GM12878 (cell line): ENCODE results near the gene MBNL3. TPM values are rescaled to one million over a fixed set of nuclear protein-coding genes. Genes with fewer than 3 reads are reported as not detected.

Experiments used
- ATAC-seq: fragments of 200-7000 bp; cut with Tn5 transposase; 3 replicates; pipeline ENCODE4 v1.9.1; 2020; ENCODE audit warnings: mild to moderate bottlenecking, moderate library complexity
- BruUV-seq: library from RNA; stranded (reverse); fragments of 400-500 nt; replicated peaks from 2 replicates; lab custom pipeline; 2021; lab: Mats Ljungman, UMichigan
- CTCF ChIA-PET: fragments of 300-600 bp; sonication (Branson Sonifier 250); formaldehyde crosslinking; extraction: SDS; loops from one replicate; lab custom pipeline; 2021; ENCODE audit warnings: inconsistent platforms; lab: Yijun Ruan, JAX
- POLR2A ChIA-PET: fragments of 350-600 bp; formaldehyde crosslinking; extraction: SDS; loops from one replicate; lab custom pipeline; 2021; ENCODE audit warnings: inconsistent platforms; lab: Charles Lee
- RAD21 ChIA-PET: fragments of 300-600 bp; sonication (Branson Sonifier 250); formaldehyde crosslinking; loops from one replicate; lab custom pipeline; 2023; ENCODE audit warnings: antibody characterized with exemption; ENCODE audit not compliant: unreplicated experiment; lab: Charles Lee
- SMC1A ChIA-PET: fragments of 300-600 bp; sonication (Branson Sonifier 250); formaldehyde crosslinking; loops from one replicate; lab custom pipeline; 2023; ENCODE audit not compliant: unreplicated experiment, uncharacterized antibody; lab: Charles Lee
- DNase-seq: peaks from one replicate; pipeline ENCODE4 v3.0.0-alpha.2; 2011; ENCODE audit warnings: low read depth, low spot score
- FAIRE-seq: peaks from 3 replicates; lab custom pipeline; 2011; peaks lifted over from hg19 to GRCh38; lab: Jason Lieb, UNC
- H2AFZ ChIP-seq: 2 replicates; pipeline ENCODE4 v1.6.0; 2011; ENCODE audit warnings: low read depth, low read length, control low read depth; ENCODE audit not compliant: control insufficient read depth
- H3K27ac ChIP-seq: 2 replicates; pipeline ENCODE4 v1.5.1; 2011; ENCODE audit warnings: control low read depth; ENCODE audit not compliant: control insufficient read depth, insufficient read depth
- H3K27me3 ChIP-seq, 2 experiments: replicated peaks in 1 of 2; 2 replicates each; pipeline versions ENCODE4 v1.6.0 to v1.6.1; 2011; ENCODE audit warnings: low read length in 1 of 2; ENCODE audit not compliant: control insufficient read depth in 2 of 2, insufficient read depth in 2 of 2
- H3K36me3 ChIP-seq, 2 experiments: 2 replicates each; pipeline ENCODE4 v1.5.1; 2011; ENCODE audit warnings: low read length in 1 of 2; ENCODE audit not compliant: control insufficient read depth in 2 of 2, insufficient read depth in 2 of 2
- H3K4me1 ChIP-seq: 2 replicates; pipeline ENCODE4 v1.6.1; 2011; ENCODE audit warnings: mild to moderate bottlenecking, low read length, moderate library complexity, mixed read lengths; ENCODE audit not compliant: control insufficient read depth, insufficient read depth
- H3K4me2 ChIP-seq: 2 replicates; pipeline ENCODE4 v1.6.0; 2011; ENCODE audit warnings: control low read depth; ENCODE audit not compliant: control insufficient read depth, insufficient read depth
- H3K4me3 ChIP-seq: fragments of 200-600 bp; sonication (generic); 2 replicates; pipeline ENCODE4 v1.5.1; 2016
- H3K79me2 ChIP-seq: 2 replicates; pipeline ENCODE4 v1.6.0; 2011; ENCODE audit warnings: low read length; ENCODE audit not compliant: control insufficient read depth, insufficient read depth
- H3K9ac ChIP-seq: 2 replicates; pipeline ENCODE4 v1.8.0; 2011; ENCODE audit warnings: low read length, control low read depth, mixed read lengths; ENCODE audit not compliant: control insufficient read depth, insufficient read depth
- H3K9me3 ChIP-seq: replicated peaks from 3 replicates; pipeline ENCODE4 v1.5.1; 2011; ENCODE audit warnings: mild to moderate bottlenecking, low read length; ENCODE audit not compliant: control insufficient read depth, insufficient read depth
- H4K20me1 ChIP-seq: 2 replicates; pipeline ENCODE4 v1.6.0; 2011; ENCODE audit not compliant: control insufficient read depth, insufficient read depth
- BCLAF1 ChIP-seq: fragments of 450-650 bp; IDR thresholded peaks from 2 replicates; pipeline ENCODE4 v1.6.1; 2017; ENCODE audit warnings: antibody characterized with exemption, mild to moderate bottlenecking, moderate library complexity
- CBFB ChIP-seq: IDR thresholded peaks from 2 replicates; pipeline ENCODE4 v1.6.1; 2016; ENCODE audit warnings: antibody characterized with exemption, low read depth
- CREM ChIP-seq: IDR thresholded peaks from 2 replicates; pipeline ENCODE4 v1.6.1; 2014; ENCODE audit warnings: antibody characterized with exemption, low read depth
- EP300 ChIP-seq, 2 experiments: fragments of 150-350 bp in 1 of 2; IDR thresholded peaks; 2 replicates each; pipeline ENCODE4 v1.6.1; 2011 to 2012; ENCODE audit warnings: low read depth in 2 of 2, low read length in 2 of 2, borderline replicate concordance in 1 of 2, improper control_type of control experiment in 1 of 2, inconsistent platforms in 1 of 2; ENCODE audit not compliant: control insufficient read depth in 1 of 2
- ESRRA ChIP-seq: IDR thresholded peaks from 2 replicates; pipeline ENCODE4 v1.6.1; 2012; ENCODE audit warnings: mild to moderate bottlenecking, low read length, improper control_type of control experiment
- FOXM1 ChIP-seq: IDR thresholded peaks from 2 replicates; pipeline ENCODE4 v1.6.1; 2012; ENCODE audit warnings: low read depth, mild to moderate bottlenecking, inconsistent platforms, low read length, moderate library complexity
- JUNB ChIP-seq: IDR thresholded peaks from 2 replicates; pipeline ENCODE4 v1.6.1; 2016; ENCODE audit warnings: antibody characterized with exemption, mild to moderate bottlenecking
- JUND ChIP-seq: IDR thresholded peaks from 2 replicates; pipeline ENCODE4 v1.6.1; 2012; ENCODE audit warnings: low read depth, mild to moderate bottlenecking, low read length, improper control_type of control experiment, moderate library complexity
- KAT2A ChIP-seq: conservative IDR thresholded peaks from 2 replicates; pipeline ENCODE4 v1.6.1; 2011; ENCODE audit warnings: low read depth, low read length; ENCODE audit not compliant: control insufficient read depth
- SMC3 ChIP-seq: IDR thresholded peaks from 2 replicates; pipeline ENCODE4 v1.6.1; 2011; ENCODE audit warnings: low read length, improper control_type of control experiment, borderline replicate concordance
- WRNIP1 ChIP-seq: IDR thresholded peaks from 2 replicates; pipeline ENCODE4 v1.6.1; 2011; ENCODE audit warnings: low read depth, low read length, improper control_type of control experiment, borderline replicate concordance
- WGBS: methylation state at CpG from one replicate; pipeline ENCODE4 v1.1.6; 2016; ENCODE audit warnings: low lambda C conversion rate; ENCODE audit not compliant: insufficient replicate concordance, insufficient coverage; ENCODE audit errors: missing lambda C conversion rate; 5-methylcytosine and 5-hydroxymethylcytosine counted together
- in situ Hi-C: fragments of 300-500 bp; cut with MboI; formaldehyde crosslinking; loops from 9 replicates; pipeline ENCODE4 v1.14.3; 2018; ENCODE audit warnings: mixed read lengths
- intact Hi-C: fragments of 100-400 bp; cut with micrococcal nuclease; formaldehyde crosslinking; loops from one replicate; pipeline ENCODE4 v1.14.2; 2022; ENCODE audit not compliant: unreplicated experiment
- polyA plus RNA-seq, 11 experiments: library from polyadenylated mRNA; depleted of rRNA in 4 of 11; unstranded in 6 of 11; stranded (reverse) in 5 of 11; fragments of >200 nt; fragmentation: Nextera tagmentation in 4 of 11; fragmentation: Illumina TruSeq in 1 of 11; extraction: Ambion mirVana in 4 of 11; extraction: Trizol in 1 of 11; gene quantifications; 1 replicate in 1 of 11; 2 replicates in 10 of 11; pipeline versions ENCODE4 v1.2.1 to v1.2.3, GENCODE V29; 2011 to 2016; ENCODE audit warnings: inconsistent platforms in 2 of 11, missing spikeins in 2 of 11, low read depth in 1 of 11
- total RNA-seq, 4 experiments: library from RNA; depleted of rRNA in 3 of 4; stranded (reverse); fragments of >200 nt in 3 of 4; fragmentation: Illumina TruSeq in 1 of 4; extraction: Trizol in 1 of 4; gene quantifications; 2 replicates each; pipeline versions ENCODE4 v1.2.1 to v1.2.3, GENCODE V29; 2013 to 2021
- TF ChIP-seq, protein P1 (sequence below): fragments of 450-650 bp; IDR thresholded peaks from 2 replicates; pipeline ENCODE4 v1.6.1; 2017; ENCODE audit warnings: borderline replicate concordance

The MBNL3 gene
- total and polyA plus RNA-seq, 10 of the 15 experiments (the other 5 are each of a cell fraction or from before 2014, with no cell fraction given): 3.4 to 33.1 (median 12.6) TPM

DNA sequence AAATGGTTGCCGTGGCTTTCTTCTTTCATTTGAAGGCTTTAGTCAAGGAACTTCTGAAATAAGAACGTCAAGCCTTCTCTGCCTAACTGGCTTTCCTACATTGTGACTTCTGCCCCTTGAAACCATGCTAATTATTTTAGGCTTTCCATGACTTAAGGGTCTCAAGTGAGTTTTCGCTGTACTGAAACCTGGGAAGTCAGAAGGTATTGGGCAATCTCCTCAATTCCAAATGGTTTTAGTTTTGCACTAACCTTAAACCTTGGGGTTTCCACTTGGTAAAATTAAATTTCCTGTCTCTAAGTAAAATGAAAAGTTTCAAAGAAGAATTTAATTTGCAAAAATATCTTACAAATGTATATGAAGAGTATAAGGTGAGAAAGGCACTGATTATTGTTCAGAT, 73.8 kb downstream of the MBNL3 start (continued):
- TF ChIP-seq KAT2A (no peak), EP300 (IDR thresholded peaks at IDR 0.05; ENCODE audit: borderline replicate concordance in 1 of 2, control insufficient read depth in 1 of 2, low read depth in 2 of 2, low read length in 2 of 2) (no peak)

DNA sequence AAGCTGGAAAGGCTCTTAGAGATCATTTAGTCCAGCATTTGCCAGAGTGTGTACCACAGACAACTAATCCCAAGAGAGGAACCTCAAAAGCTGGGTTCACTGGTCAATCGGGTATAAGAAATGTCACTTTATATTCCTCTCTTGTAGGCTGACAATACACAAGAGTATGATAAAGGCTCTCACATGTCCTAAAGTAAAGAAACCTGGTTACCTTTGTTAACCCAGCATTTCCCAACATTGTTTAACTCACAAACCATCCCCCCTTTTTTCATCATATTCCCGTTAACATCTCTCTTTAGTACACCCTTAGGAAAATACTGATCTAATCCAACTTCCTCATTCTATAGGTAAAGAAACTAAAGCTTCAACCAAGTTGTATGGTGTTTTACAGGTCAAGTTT, 74.4 kb downstream of the MBNL3 start:
- Histone ChIP-seq H4K20me1 (no peaks in the 10 kb centered on the region), H3K36me3 (no peaks in the 10 kb centered on the region), H3K79me2 (no peaks in the 10 kb centered on the region), H3K9me3 (no peaks in the 10 kb centered on the region), H3K27me3 (no peaks in the 10 kb centered on the region), H3K27ac (no peak overlapping the region), H3K4me3 (no peak overlapping the region), H3K4me2 (no peak overlapping the region), H2AFZ (no peak overlapping the region), H3K9ac (no peak overlapping the region), H3K4me1 (no peaks in the 10 kb centered on the region)
- ATAC-seq: no peak
- no peak for DNase-seq
- intact Hi-C loops: no loop called here
- TF ChIP-seq BCLAF1 (no peak), ESRRA (no peak), FOXM1 (no peak), WRNIP1 (no peak), CREM (no peak), SMC3 (no peak), CBFB (no peak), JUND (no peak), JUNB (no peak)
- TF ChIP-seq, protein P1, sequence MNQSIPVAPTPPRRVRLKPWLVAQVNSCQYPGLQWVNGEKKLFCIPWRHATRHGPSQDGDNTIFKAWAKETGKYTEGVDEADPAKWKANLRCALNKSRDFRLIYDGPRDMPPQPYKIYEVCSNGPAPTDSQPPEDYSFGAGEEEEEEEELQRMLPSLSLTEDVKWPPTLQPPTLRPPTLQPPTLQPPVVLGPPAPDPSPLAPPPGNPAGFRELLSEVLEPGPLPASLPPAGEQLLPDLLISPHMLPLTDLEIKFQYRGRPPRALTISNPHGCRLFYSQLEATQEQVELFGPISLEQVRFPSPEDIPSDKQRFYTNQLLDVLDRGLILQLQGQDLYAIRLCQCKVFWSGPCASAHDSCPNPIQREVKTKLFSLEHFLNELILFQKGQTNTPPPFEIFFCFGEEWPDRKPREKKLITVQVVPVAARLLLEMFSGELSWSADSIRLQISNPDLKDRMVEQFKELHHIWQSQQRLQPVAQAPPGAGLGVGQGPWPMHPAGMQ: no peak
- no TSS peak for BruUV-seq
- ChIA-PET SMC1A (interaction anchor here (1.3 kb wide), 1 partner anchor 50 kb away, joined by 3 read pairs; no protein-coding TSS in a partner anchor), RAD21 (no interaction called here), POLR2A (interaction anchor here (1.7 kb wide), 1 partner anchor 15 kb away, joined by 4 read pairs; no protein-coding TSS in a partner anchor), CTCF (no interaction called here)
- WGBS: 76% methylated on average over 2 of the region's 2 CpGs
- in situ Hi-C loops: no loop called here
- FAIRE-seq: no peak
